Right lobe of liver (tissue), 4 donors: ENCODE results near the gene DDX3X.

Experiments
- CTCF ChIP-seq, 4 donors: fragments of 200-600 bp in 3 of 4; fragments of 450-650 bp in 1 of 4; IDR thresholded peaks; one replicate each; pipeline versions ENCODE4 v1.5.1 to v1.8.0; 2016 to 2022; ENCODE audit warnings: antibody characterized with exemption in 4 of 4, mild to moderate bottlenecking in 2 of 4
- POLR2A ChIP-seq: fragments of 450-650 bp; IDR thresholded peaks from one replicate; pipeline ENCODE4 v1.6.1; 2017; ENCODE audit warnings: antibody characterized with exemption, mild to moderate bottlenecking
- donor health status: DM: no; HTN: no; CAD: no.
- donor health status: DM: no; HTN: no; CAD: no.
- donor health status: DM: no; HTN: yes; CAD: no.

DNA sequence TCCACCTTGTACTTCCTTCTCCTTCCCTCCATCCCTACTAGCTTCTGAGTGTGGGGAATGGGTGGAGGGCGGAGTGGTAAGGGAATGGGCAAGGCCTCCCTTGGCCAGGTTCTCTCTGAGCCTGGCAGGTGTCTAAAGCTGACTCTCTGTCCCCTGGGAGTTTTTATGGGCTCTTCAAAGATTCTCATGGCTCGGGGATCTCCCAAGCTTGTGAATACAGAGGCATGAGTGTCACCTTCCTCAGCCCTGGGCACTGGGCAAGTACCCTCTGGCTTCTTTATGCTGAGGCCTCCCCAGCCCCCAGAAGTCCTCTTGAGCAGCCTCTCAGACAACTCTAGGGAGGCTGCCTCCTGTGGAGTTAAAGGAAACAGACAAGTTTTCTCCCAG is 32.5 kb upstream of the DDX3X start:
- TF ChIP-seq POLR2A, result no peak
- TF ChIP-seq CTCF (IDR thresholded peaks at IDR 0.05), result no peak
